Panc1 (cell line): ENCODE results near the gene NSMF. TPM values are rescaled to one million over a fixed set of nuclear protein-coding genes. Genes with fewer than 3 reads are reported as not detected.

Experiments used
- ATAC-seq: fragments of 200-7000 bp; cut with Tn5 transposase; 2 replicates; pipeline ENCODE4 v1.9.1; 2020; ENCODE audit warnings: mild to moderate bottlenecking, moderate library complexity
- BruUV-seq: library from RNA; stranded (reverse); fragments of 400-500 nt; replicated peaks from 2 replicates; lab custom pipeline; 2021; lab: Mats Ljungman, UMichigan
- CTCF ChIA-PET: fragments of 300-600 bp; sonication (Branson Sonifier 250); formaldehyde crosslinking; loops from one replicate; lab custom pipeline; 2022; ENCODE audit warnings: antibody characterized with exemption; lab: Charles Lee
- POLR2A ChIA-PET: fragments of 300-600 bp; sonication (Branson Sonifier 250); formaldehyde crosslinking; loops from one replicate; lab custom pipeline; 2022; ENCODE audit warnings: antibody characterized with exemption; lab: Charles Lee
- DNase-seq: peaks from one replicate; pipeline ENCODE4 v3.0.0-alpha.2; 2010; ENCODE audit warnings: low read depth, low spot score
- H3K27ac ChIP-seq: 2 replicates; pipeline ENCODE4 v1.5.1; 2011; ENCODE audit warnings: mild to moderate bottlenecking, low read length, inconsistent platforms
- H3K27me3 ChIP-seq: fragments of 200-500 bp; sonication (Bioruptor generic); 2 replicates; pipeline ENCODE4 v1.6.0; 2014; ENCODE audit warnings: low read length, inconsistent platforms; ENCODE audit not compliant: control insufficient read depth, insufficient read depth
- H3K36me3 ChIP-seq: fragments of 200-500 bp; sonication (Bioruptor generic); 2 replicates; pipeline ENCODE4 v1.5.1; 2014; ENCODE audit warnings: inconsistent platforms, mild to moderate bottlenecking, low read length, moderate library complexity; ENCODE audit not compliant: control insufficient read depth, insufficient read depth
- H3K4me1 ChIP-seq: 2 replicates; pipeline ENCODE4 v1.5.1; 2011; ENCODE audit warnings: inconsistent platforms, mild to moderate bottlenecking, low read length, moderate library complexity; ENCODE audit not compliant: control insufficient read depth, insufficient read depth
- H3K4me3 ChIP-seq, 2 experiments: 2 replicates each; pipeline ENCODE4 v1.5.1; 2011 to 2012; ENCODE audit warnings: low read depth in 2 of 2, low read length in 2 of 2, mild to moderate bottlenecking in 2 of 2, inconsistent platforms in 1 of 2, moderate library complexity in 1 of 2
- H3K9me3 ChIP-seq: fragments of 200-500 bp; sonication (Bioruptor generic); 2 replicates; pipeline ENCODE4 v1.5.1; 2014; ENCODE audit warnings: low read depth, mild to moderate bottlenecking, inconsistent platforms, low read length, moderate library complexity; ENCODE audit not compliant: control insufficient read depth, insufficient read depth
- POLR2AphosphoS5 ChIP-seq: IDR thresholded peaks from 2 replicates; pipeline ENCODE4 v1.6.1; 2012; ENCODE audit warnings: mild to moderate bottlenecking, low read depth, low read length, moderate library complexity
- SIN3A ChIP-seq: IDR thresholded peaks from 2 replicates; pipeline ENCODE4 v1.6.1; 2012; ENCODE audit warnings: low read depth, mild to moderate bottlenecking, low read length, moderate library complexity, borderline replicate concordance; ENCODE audit not compliant: insufficient read depth
- TCF7L2 ChIP-seq: IDR thresholded peaks from 2 replicates; pipeline ENCODE4 v1.6.1; 2011; ENCODE audit warnings: mild to moderate bottlenecking, low read depth, low read length, inconsistent platforms
- in situ Hi-C: cut with HindIII; loops from 2 replicates; pipeline ENCODE4 v1.10.0; 2016; ENCODE audit warnings: low sequenced_read_pairs, low pct_unique_long_range_greater_than_20kb
- intact Hi-C: fragments of 100-400 bp; cut with micrococcal nuclease; formaldehyde crosslinking; loops from one replicate; pipeline ENCODE4 v1.10.0; 2022; ENCODE audit not compliant: unreplicated experiment
- total RNA-seq: library from RNA; stranded (reverse); gene quantifications from one replicate; pipeline ENCODE4 v1.2.1, GENCODE V29; 2021; ENCODE audit not compliant: unreplicated experiment
- TF ChIP-seq, protein P1 (sequence below): fragments of 450-650 bp; IDR thresholded peaks from 2 replicates; pipeline ENCODE4 v1.5.1; 2017; ENCODE audit warnings: mild to moderate bottlenecking
- TF ChIP-seq, protein P2 (sequence below), 2 experiments: IDR thresholded peaks; 2 replicates each; pipeline ENCODE4 v1.6.1; 2011 to 2012; ENCODE audit warnings: low read depth in 2 of 2, control low read depth in 1 of 2, low read length in 1 of 2, mild to moderate bottlenecking in 1 of 2, moderate library complexity in 1 of 2; ENCODE audit not compliant: insufficient read depth in 1 of 2

The NSMF gene
- total RNA-seq, 1 experiment from 2014 or later = 40.0 TPM

DNA sequence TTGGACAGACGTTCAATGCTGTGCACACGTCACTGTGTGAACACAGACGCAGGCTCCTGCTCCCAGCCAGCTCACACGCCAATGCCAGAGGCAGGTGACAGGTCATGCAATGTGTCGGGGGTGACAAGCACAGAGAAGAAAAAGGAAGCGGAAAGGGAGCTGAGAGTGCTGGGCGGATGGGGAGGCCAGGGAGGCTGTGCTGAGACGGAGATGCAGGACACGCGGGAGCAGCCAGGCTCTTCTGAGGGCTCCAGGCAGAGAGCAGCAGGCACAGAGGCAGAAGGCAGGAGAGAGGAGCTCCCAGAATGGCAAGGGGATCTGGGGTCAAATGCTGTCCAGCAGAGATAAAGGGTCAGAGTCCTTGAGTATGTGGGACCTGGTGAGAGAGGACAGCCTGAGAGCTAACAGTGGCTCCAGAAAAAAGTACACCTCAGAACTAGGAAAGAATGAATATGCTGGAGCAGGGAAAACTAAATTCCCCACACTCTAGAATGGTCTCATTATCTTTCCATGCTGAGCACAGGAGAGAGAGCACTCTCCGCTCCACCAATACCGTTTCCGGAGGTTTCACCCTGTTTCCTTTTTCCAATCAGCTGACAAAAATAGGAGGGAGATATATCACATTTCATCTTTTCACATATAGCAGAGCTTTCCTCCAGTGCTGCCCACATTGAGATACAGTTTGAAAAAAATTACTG, 32.8 kb upstream of the NSMF start:
- H3K36me3 ChIP-seq = no peaks in the 10 kb centered on the region
- TF ChIP-seq SIN3A (no peak), TCF7L2 (no peak)
- TF ChIP-seq, protein P1, sequence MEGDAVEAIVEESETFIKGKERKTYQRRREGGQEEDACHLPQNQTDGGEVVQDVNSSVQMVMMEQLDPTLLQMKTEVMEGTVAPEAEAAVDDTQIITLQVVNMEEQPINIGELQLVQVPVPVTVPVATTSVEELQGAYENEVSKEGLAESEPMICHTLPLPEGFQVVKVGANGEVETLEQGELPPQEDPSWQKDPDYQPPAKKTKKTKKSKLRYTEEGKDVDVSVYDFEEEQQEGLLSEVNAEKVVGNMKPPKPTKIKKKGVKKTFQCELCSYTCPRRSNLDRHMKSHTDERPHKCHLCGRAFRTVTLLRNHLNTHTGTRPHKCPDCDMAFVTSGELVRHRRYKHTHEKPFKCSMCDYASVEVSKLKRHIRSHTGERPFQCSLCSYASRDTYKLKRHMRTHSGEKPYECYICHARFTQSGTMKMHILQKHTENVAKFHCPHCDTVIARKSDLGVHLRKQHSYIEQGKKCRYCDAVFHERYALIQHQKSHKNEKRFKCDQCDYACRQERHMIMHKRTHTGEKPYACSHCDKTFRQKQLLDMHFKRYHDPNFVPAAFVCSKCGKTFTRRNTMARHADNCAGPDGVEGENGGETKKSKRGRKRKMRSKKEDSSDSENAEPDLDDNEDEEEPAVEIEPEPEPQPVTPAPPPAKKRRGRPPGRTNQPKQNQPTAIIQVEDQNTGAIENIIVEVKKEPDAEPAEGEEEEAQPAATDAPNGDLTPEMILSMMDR = no peak
- TF ChIP-seq, protein P2, sequence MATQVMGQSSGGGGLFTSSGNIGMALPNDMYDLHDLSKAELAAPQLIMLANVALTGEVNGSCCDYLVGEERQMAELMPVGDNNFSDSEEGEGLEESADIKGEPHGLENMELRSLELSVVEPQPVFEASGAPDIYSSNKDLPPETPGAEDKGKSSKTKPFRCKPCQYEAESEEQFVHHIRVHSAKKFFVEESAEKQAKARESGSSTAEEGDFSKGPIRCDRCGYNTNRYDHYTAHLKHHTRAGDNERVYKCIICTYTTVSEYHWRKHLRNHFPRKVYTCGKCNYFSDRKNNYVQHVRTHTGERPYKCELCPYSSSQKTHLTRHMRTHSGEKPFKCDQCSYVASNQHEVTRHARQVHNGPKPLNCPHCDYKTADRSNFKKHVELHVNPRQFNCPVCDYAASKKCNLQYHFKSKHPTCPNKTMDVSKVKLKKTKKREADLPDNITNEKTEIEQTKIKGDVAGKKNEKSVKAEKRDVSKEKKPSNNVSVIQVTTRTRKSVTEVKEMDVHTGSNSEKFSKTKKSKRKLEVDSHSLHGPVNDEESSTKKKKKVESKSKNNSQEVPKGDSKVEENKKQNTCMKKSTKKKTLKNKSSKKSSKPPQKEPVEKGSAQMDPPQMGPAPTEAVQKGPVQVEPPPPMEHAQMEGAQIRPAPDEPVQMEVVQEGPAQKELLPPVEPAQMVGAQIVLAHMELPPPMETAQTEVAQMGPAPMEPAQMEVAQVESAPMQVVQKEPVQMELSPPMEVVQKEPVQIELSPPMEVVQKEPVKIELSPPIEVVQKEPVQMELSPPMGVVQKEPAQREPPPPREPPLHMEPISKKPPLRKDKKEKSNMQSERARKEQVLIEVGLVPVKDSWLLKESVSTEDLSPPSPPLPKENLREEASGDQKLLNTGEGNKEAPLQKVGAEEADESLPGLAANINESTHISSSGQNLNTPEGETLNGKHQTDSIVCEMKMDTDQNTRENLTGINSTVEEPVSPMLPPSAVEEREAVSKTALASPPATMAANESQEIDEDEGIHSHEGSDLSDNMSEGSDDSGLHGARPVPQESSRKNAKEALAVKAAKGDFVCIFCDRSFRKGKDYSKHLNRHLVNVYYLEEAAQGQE (IDR thresholded peaks at IDR 0.05; ENCODE audit: insufficient read depth in 1 of 2, low read depth in 2 of 2, low read length in 1 of 2) = no peak
- no peak overlapping the region for H3K27ac ChIP-seq
- POLR2A ChIA-PET = no interaction called here
- H3K4me1 ChIP-seq = no peaks in the 10 kb centered on the region
- DNase-seq (no peak), ATAC-seq (no peak)
- BruUV-seq = no TSS peak
- H3K27me3 ChIP-seq = no peaks in the 10 kb centered on the region
- intact Hi-C loops (no loop called here), in situ Hi-C loops (no loop called here)
- H3K9me3 ChIP-seq = no peaks in the 10 kb centered on the region
- no peak overlapping the region for H3K4me3 ChIP-seq
- CTCF ChIA-PET = no interaction called here

DNA sequence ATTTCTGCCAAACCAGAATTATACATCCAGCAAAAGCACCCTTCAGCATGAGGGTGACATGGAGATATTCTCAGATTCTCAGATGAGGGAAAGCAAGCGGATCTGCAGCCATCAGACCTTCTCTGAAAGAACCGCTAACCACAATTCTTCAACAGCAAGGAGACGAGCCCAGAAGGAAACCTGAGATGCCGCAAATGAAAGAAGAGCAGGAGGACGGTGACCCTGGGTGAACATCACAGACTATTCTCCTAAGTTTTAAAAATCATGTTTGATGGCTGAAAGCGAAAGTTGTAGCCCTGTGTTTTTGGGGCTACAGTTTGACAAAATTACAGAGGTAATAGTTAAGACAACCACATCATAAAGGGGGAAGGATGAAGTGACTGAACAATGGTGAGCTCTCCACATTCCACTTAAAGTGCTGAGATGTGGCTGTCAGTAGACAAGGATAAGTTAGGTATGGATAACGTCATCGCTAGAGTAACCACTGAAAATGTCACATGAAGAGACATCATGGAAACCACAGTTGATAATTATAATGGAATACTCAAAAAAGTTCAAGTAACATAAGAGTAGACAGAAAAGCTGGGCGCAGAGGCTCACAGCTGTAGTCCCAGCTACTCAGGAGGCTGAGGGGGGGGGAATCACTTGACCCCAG, 31.5 kb upstream of the NSMF start:
- Histone ChIP-seq H3K4me3 (no peak overlapping the region), H3K9me3 (no peaks in the 10 kb centered on the region), H3K27me3 (no peaks in the 10 kb centered on the region), H3K36me3 (no peaks in the 10 kb centered on the region), H3K4me1 (no peaks in the 10 kb centered on the region), H3K27ac (no peak overlapping the region)
- ChIA-PET POLR2A (no interaction called here), CTCF (no interaction called here)
- no TSS peak for BruUV-seq
- ATAC-seq = no peak
- intact Hi-C loops (no loop called here), in situ Hi-C loops (no loop called here)
- TF ChIP-seq, protein P1 = no peak
- no peak for TF ChIP-seq TCF7L2
- no peak for TF ChIP-seq POLR2AphosphoS5
- DNase-seq = no peak
